CD4-positive, alpha-beta T cell treated with Interleukin-6 for 4 hours (primary cell): ENCODE data around the gene TES.

Source experiments
- DNase-seq: peaks from one replicate; pipeline ENCODE4 v3.0.0-alpha.2; 2020; ENCODE audit warnings: mixed read lengths

TES gene

GRCh38 chr7:116249969-116250553 lies 39.7 kb downstream of the TES start:
- no peak for DNase-seq

GRCh38 chr7:116251675-116252074 lies 41.3 kb downstream of the TES start:
- no peak for DNase-seq

GRCh38 chr7:116252249-116252648 lies 41.9 kb downstream of the TES start:
- no peak for DNase-seq

DNA sequence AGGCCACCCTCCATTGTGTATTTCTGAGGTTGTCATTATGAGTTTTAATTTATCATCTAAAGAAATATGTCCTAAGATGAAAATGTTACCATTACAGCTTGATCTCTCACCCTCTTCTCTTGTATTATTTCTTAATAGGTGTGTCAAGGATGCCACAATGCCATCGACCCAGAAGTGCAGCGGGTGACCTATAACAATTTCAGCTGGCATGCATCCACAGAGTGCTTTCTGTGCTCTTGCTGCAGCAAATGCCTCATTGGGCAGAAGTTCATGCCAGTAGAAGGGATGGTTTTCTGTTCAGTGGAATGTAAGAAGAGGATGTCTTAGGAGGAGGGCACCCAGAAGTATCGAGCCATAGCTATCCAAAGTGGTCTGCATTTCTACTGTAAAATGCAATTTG lies 46.8 kb downstream of the TES start:
- no peak for DNase-seq

DNA sequence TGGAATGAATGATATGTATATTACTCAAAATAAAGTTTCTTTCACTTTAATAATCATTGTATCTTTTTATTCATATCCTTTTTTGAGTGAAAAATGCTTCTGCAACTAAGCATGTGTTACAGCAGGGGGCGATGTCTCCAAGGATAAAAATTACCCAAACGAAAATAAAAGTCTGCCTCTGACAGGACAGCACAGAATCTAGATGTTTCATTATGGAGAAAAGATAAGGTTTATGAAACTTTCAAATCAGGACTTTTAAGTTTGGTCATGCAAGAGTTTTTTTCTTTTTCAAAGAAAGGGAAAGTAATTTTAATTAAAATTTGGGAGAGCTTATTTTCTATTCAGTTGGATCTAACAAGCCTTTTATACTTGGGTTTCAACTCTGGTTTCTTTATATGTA lies 48.4 kb downstream of the TES start:
- peak; percentile 34 for DNase-seq

DNA sequence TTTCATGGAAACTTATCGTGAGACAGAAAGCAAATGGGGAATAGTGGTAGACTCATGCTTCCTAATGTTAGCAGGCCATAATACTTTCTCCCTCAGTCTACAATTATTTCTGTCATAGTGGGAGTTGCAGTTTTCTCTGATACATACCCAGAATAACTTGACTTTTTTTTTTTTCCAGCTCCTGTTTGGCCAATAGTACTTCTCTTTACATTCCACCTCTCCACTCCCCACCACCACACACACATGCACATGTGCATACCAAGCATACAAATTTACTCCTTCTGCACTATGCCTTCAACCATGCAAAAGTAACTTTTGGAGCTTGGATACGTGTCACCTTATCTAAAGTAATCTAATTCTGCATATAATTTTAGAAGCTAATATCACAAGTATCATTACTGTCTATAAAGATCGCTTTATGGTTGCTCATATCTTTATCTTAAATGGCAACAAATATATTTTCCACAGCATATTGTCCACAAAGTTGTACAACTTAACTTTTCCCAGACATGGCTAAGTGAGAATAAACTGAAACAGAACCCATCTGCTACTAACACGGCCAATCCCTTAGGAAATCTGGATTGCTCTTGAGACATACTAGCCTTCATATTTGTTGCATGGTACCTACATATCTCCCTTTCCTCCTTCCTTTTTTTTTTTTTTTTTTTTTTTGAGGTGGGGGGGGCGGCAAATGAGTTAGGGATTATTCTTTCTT lies 49.0 kb downstream of the TES start:
- DNase-seq = no peak

DNA sequence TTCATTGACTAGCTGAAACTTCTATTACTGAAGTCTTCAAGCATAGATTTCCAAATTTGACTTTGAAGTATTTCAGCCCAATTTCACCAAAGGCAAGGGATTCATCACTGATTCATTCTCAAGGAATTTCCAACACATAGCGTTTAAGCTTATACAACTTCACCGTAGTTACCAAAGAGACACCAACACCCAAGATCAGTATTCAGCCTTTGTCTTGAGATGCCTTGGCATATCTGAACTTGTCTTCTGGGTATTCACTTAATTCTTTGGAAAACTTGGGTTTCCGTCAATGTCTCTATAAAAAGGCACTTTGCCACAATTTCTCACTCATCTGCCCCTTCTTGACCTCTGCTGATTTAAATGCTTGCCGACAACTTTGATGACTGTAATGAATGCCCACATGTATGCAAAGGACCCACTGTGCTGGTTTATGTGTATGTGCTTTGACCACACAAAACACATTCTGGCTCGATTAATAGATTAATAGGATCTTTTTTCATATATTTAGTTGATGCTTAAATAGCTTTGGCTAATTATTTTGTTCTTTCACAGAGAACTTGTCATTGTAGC lies 49.6 kb downstream of the TES start:
- DNase-seq = no peak

GRCh38 chr7:116261904-116262303 lies 51.6 kb downstream of the TES start:
- DNase-seq = no peak

DNA sequence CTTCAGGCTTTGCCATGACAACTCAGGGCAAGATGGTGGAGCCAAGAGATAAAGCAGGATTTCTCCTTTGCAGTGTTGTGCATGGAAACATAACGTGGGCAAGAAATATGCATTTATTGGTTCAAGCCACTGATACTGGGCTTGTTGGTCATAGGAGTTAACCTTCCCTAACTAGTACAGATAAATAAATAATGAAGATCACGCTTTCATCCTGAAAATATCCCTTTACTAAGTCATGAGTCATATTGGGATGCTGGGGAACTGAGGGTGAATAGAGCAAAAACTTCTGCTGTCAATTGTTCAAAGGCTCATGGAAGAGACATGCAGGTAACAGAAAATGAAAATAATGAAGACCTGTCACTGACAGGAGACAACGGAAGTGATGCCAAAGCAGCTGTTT lies 55.5 kb downstream of the TES start:
- no peak for DNase-seq

DNA sequence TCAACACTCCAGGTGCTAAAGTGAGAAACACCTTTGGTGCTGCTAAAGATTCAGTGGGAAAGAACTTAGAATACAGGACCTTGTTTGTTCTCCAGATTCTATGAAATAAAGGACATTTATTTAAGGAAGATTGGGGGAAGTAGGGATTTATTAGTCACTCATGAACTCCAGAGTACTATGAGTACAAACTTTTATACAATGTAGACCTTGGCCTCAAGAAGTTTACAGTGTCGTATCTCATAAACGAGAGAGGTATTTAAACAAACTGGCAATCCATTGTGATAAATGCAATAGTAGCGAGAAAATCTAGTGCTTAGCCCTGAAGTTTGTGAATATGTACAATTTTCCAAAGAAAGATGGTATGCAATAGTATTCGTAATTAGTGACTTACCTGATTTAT lies 59.1 kb downstream of the TES start:
- no peak for DNase-seq

DNA sequence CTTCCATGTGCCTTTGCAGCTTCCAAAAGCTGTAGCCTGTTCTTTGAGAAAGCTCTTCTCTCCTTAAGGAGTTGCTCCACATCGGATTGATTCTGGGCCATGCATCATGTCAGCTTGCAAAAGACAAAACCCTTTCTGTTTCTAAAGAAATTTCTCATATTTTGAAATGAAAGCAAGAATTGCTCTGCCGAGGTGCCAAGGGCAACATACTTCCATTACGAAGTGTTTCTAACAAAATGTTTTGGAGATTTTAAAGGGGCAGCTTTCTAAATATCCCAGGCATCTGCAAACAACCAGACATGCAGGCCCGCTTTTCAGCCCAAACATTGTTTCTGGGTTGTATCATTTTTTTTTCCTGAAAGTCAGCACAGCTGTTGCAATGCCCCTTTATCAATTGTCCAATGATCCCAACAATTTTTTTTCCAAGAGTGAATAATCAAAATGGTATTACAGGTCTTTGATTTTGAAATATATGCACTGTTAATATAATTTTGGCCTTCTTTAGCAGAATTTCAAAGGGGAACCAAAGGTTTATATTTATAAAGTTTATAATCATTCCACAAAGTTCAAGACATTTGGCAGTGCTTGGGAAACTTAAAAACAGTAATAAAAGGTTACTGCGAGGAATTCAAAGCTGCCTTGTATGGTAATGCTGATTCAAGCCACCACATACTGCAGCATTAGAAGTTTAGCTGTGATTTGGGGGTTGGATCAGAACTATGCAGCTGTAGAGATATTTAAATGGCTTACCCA lies 61.0 kb downstream of the TES start:
- no peak for DNase-seq

DNA sequence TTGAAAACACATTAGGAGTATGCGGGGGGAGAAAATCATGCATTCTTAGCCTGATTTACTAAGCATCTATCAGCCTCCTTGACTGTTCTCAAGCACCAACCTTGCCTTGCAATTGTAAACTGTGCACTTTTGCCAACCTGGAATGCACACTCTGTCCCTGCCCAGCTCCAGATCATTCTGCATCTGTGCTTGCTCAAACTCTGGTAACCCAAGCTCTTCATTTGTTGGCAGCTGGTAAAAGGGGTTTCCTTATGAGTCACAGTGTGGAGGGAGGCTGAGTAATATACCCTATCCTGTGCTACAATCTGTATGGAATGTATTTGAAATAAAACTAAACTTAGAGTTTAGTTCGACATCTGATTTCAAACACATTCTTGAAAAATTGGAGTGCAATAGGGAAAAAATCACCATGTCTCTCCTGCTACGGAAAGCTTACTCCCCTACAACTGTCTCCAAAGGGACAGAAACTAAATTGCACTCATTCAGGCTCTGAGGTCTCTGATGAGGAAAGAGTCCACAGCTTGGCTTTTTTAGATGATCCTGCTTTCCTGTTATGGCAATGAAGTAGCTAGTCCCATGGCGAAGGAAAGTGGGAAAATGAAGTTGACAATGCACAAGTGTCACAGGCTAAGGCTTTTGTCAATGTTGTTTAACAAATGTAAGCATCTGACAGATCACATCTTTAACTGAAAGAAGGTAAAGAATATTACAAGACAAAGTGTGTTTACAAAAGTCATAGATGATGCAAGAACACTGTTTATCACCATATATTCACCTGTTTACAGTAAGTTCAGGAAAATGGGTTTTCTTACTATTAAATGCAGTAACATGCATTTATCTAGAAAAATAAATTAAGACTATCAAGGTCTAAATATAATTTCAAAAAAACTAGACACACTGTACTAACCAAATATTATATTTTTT lies 61.9 kb downstream of the TES start:
- no peak for DNase-seq

GRCh38 chr7:116273283-116273917 lies 63.1 kb downstream of the TES start:
- DNase-seq = no peak

DNA sequence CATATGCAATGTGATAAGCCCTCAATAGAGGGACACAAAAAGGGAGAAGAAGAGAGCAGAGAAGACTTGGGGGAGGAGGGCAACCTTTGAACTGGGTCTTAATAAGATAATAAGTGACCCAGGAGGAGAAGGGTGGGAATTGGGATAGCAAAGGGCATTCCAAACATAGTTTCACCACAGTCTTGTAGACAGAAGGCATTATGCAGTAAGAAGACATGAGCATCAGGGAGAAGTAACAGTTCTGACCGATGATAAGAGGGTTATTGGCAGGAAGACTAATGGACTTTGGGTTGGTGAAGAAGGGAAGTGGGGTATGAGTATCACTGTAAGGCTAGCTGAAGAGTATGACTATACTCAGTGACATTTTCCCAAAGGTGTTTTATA lies 63.6 kb downstream of the TES start:
- no peak for DNase-seq

- no peak for DNase-seq
Observed at GRCh38 chr7:116277070-116277469, 66.7 kb downstream of the TES start.

GRCh38 chr7:116279217-116279616 lies 68.9 kb downstream of the TES start:
- no peak for DNase-seq

GRCh38 chr7:116280803-116281202 lies 70.5 kb downstream of the TES start:
- DNase-seq = no peak

DNA sequence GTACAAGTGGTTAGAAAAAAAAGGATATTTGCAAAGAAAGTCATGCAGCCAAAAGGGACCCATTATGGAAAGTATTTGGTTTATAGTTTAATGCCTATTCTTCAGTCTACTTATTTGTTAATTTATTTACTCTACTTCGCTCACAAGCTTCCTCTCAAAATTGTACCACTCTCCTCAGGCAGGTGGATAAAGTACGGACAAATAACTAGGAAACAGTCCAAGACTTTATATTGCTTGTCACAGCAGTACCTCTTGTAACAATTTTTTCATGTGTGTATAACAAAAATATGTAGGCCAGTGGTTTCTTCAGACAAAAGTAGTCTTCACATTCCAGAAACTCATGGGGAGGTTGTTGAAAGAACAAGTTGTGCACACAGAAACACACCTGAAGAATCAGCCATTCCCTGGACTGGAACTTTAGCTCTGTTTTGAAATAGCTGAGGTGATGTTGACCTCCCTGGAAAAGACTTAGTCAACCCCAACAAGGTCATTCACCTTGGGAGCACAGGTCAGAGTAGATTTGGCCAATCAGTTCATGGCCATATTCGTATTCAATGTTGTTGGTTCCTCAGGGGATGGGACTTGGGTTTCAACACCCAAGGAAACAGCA lies 73.4 kb downstream of the TES start:
- no peak for DNase-seq

DNA sequence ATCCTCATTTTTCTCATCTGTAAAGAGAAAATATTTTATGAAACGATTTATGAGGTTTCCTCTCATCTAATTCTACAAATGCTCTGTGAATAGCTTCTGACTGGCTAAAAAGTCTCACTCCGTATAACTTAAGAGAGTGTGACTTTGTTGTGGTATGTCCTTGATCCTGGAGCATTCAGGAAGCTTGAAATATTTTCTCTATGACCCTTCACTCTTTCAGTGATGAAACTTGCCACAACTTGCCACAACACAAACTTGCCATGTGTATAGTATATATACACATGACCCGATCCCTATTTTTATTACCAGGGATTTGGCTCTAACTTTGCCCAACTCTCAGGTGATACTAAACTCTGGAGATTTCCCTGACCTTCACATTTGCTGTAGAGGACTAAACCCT lies 74.1 kb downstream of the TES start:
- DNase-seq = no peak

GRCh38 chr7:116285252-116285651 lies 74.9 kb downstream of the TES start:
- no peak for DNase-seq

GRCh38 chr7:116290740-116291139 lies 80.4 kb downstream of the TES start:
- DNase-seq = no peak

- DNase-seq = no peak
Observed at GRCh38 chr7:116291937-116292336, 81.6 kb downstream of the TES start.
